ENCODE results near the gene CACNA1A.
"Not testable (repeated sequence)": the region's sequence is repeated elsewhere in the genome, so short reads cannot be mapped to it uniquely, and the experiment has no call there.

CACNA1A gene

DNA sequence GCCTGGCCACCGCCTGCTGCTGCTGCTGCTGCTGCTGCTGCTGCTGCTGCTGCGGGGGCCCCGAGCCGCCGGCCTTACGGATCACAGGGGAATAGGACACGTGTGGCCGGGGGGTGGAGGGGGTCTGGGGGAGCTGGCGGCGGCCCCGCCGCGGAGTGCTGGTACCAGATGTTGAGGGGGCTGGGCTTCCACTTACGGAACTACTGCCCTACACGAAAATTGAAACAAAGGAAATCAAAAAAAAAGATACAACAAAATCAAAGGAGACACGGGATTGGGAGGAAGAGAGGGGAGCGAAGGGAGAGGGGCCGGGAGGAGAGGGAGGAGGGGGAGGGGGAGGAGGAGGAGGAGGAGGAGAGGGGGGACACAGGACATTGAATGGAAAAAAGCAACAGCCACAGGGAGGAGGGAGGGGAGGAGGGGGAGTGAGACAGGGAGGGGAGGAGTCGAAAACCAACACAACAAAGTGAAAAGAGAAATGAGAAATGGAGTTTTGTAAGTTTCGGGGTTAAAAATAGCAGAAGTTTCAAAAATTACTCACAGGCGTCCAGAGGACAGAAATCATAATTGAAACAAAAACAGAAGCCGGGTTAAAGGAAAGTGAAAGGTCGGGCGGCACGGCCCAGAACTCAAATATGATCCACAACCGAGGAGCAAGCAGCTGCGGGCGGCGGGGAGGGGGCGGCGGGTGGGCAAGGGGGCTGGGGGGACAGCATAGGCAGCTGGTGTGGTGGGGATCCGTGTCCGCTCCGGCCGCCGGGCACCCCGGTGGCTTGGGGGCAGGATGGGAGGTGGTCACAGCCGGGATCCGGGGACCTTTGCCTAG is 298.2 kb downstream of the CACNA1A start:
- peak overlapping the region; percentile 96 for H3K27ac Mint-ChIP-seq
- peaks cover 8% of the 10 kb centered on the region for H3K4me1 Mint-ChIP-seq (ENCODE audit: low read depth)
- H3K4me3 Mint-ChIP-seq: peak overlapping the region; percentile 89
- peaks cover 4% of the 10 kb centered on the region for H3K27me3 Mint-ChIP-seq (ENCODE audit: low read depth)
- no peaks in the 10 kb centered on the region for H3K9me3 Mint-ChIP-seq
- peaks cover 3% of the 10 kb centered on the region for H3K36me3 Mint-ChIP-seq (ENCODE audit: low read depth)

DNA sequence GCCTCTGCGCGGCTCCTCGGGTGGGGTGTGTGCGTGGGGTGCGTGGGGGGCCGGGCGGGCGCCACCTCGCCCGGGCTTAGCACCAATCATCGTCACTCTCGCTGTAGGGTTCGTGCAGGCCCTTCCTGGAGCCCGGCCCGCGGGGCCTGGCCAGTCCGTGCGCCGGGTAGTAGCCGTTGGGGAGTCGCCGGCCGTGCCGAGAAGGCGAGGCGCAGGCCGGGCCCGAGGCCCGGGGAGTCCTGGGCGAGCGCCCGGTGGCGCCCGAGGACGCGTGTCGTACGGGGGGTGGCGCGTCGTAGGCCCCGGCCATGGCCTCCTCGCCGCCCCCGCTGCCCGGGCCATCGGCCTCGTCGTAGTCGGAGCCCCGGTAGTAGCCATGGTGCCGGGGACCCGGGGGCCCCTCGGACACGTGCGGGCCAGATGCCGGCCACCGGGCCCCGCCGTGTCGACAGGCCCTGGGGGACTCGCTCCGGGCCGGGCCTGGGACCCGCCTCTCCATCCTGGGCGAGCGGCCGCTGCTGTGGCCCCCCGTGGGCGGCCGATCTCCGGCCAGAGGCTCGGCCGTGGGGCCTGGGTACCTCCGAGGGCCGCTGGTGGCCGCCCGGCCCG is 298.9 kb downstream of the CACNA1A start:
- Mint-ChIP-seq H3K9me3 (no peaks in the 10 kb centered on the region), H3K4me1 (ENCODE audit: low read depth) (peaks cover 5% of the 10 kb centered on the region), H3K36me3 (ENCODE audit: low read depth) (peaks cover 3% of the 10 kb centered on the region), H3K4me3 (no peak overlapping the region), H3K27ac (no peak overlapping the region), H3K27me3 (ENCODE audit: low read depth) (peaks cover 4% of the 10 kb centered on the region)

- Mint-ChIP-seq H3K36me3 (ENCODE audit: low read depth) (peaks cover 3% of the 10 kb centered on the region), H3K4me3 (no peak overlapping the region), H3K27ac (no peak overlapping the region), H3K27me3 (ENCODE audit: low read depth) (peaks cover 4% of the 10 kb centered on the region), H3K9me3 (no peaks in the 10 kb centered on the region), H3K4me1 (ENCODE audit: low read depth) (peaks cover 5% of the 10 kb centered on the region)
Measured at GRCh38 chr19:13206587-13206986, 299.7 kb downstream of the CACNA1A start.

DNA sequence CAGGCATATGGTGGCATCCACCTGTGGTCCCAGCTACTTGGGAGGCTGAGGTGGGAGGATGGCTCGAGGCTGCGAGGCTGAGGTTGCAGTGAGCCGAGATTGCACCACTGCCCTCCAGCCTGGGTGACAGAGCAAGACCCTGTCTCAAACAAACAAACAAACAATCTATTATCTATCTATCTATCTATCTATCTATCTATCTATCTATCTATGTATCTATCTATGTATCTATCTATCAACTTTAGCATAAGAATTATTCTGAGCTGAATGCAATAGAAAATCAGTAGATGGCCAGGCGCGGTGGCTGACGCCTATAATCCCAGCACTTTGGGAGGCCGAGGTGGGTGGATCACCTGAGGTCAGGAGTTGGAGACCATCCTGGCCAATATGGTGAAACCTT is 304.2 kb downstream of the CACNA1A start:
- H3K36me3 Mint-ChIP-seq (ENCODE audit: low read depth); H3K27ac Mint-ChIP-seq; H3K27me3 Mint-ChIP-seq (ENCODE audit: low read depth); H3K4me3 Mint-ChIP-seq; H3K4me1 Mint-ChIP-seq (ENCODE audit: low read depth); H3K9me3 Mint-ChIP-seq: not testable (repeated sequence)

DNA sequence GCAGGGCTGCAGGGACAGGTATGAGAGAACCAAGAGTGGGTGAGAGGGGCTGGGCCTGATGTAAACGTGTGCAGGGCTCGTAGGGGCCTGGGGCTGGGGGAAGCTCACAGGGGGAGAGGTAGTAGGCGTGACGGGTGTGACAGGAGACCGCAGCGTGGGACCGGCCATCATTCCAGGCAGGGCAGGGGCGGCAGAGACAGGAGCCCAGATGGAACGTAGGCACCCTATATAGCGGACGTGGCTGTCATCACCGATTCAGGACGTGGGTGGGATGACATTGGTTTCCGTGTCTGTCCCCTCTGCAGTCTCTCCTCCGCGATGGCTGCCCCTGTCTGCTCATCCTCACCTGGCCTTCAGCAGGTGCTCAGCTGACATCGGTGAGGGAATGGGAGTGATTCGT is 307.6 kb downstream of the CACNA1A start:
- H3K27ac Mint-ChIP-seq: no peak overlapping the region
- H3K4me1 Mint-ChIP-seq (ENCODE audit: low read depth): peaks cover 10% of the 10 kb centered on the region
- no peak overlapping the region for H3K4me3 Mint-ChIP-seq
- H3K36me3 Mint-ChIP-seq (ENCODE audit: low read depth): no peaks in the 10 kb centered on the region
- H3K9me3 Mint-ChIP-seq: no peaks in the 10 kb centered on the region
- H3K27me3 Mint-ChIP-seq (ENCODE audit: low read depth): no peaks in the 10 kb centered on the region

DNA sequence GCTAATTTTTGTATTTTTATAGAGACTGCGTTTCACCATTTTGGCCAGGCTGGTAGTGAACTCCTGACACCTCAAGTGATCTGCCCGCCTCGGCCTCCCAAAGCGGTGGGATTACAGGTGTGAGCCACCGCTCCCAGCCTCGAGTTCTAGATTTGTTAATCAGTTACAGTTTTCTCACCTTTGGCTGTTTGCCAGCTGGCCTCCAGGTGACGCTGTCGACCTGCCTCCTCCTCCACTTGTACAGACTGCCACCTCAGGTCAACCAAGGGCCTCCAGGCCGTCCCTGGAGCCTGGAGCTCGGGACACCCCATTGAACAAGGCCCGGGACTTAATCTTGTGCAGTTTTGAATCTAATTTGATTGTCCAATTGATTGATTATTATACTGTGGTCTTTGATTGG is 310.6 kb downstream of the CACNA1A start:
- Mint-ChIP-seq H3K4me3 (no peak overlapping the region), H3K9me3 (no peaks in the 10 kb centered on the region), H3K36me3 (ENCODE audit: low read depth) (no peaks in the 10 kb centered on the region), H3K27ac (no peak overlapping the region), H3K27me3 (ENCODE audit: low read depth) (no peaks in the 10 kb centered on the region), H3K4me1 (ENCODE audit: low read depth) (peaks cover 16% of the 10 kb centered on the region)

GRCh38 chr19:13190781-13191540 is 315.3 kb downstream of the CACNA1A start:
- Mint-ChIP-seq H3K4me1 (ENCODE audit: low read depth) (peaks cover 29% of the 10 kb centered on the region), H3K27me3 (ENCODE audit: low read depth) (no peaks in the 10 kb centered on the region), H3K4me3 (no peak overlapping the region), H3K27ac (no peak overlapping the region), H3K9me3 (no peaks in the 10 kb centered on the region), H3K36me3 (ENCODE audit: low read depth) (no peaks in the 10 kb centered on the region)

DNA sequence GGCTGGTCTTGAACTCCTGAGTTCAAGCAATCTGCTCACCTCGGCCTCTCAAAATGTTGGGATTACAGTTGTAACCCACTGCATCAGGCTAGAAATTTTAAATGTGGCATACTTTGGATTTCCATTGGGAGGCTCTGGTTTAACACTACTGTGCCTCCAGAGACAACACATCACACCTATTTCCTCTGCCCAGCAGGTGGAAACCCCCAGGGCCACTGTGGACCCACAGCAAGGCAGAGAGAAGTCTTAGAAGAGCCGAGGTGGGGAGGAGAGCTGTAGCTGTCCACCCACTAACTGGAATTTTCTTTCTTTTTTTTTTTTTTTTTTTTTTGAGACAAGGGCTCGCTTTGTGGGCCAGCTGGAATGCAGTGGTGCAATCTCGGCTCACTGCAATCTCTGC is 316.7 kb downstream of the CACNA1A start:
- Mint-ChIP-seq H3K27me3 (ENCODE audit: low read depth) (no peaks in the 10 kb centered on the region), H3K36me3 (ENCODE audit: low read depth) (no peaks in the 10 kb centered on the region), H3K4me3 (no peak overlapping the region), H3K9me3 (no peaks in the 10 kb centered on the region), H3K27ac (peak overlapping the region; percentile 36), H3K4me1 (ENCODE audit: low read depth) (peaks cover 23% of the 10 kb centered on the region)

DNA sequence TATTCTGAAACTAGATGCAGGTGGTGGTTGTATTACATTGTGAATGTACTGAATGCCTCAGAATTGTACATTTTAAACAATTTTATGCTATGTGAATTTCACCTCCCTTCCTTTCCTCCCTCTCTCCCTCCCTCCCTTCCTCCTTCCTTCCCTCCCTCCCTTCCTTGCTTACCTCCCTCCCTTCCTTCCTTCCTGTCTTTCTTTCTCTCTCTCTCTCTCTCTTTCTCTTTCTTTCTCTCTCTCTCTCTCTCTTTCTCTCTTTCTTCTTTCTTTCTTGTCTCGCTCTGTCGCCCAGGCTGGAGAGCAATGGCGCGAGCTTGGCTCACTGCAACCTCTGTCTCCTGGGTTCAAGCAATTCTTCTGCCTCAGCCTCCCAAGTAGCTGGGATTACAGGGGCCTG is 318.9 kb downstream of the CACNA1A start:
- Mint-ChIP-seq H3K4me1 (ENCODE audit: low read depth) (peaks cover 22% of the 10 kb centered on the region), H3K27ac (peak overlapping the region; percentile 58), H3K36me3 (ENCODE audit: low read depth) (no peaks in the 10 kb centered on the region), H3K4me3 (no peak overlapping the region), H3K27me3 (ENCODE audit: low read depth) (no peaks in the 10 kb centered on the region), H3K9me3 (no peaks in the 10 kb centered on the region)

- not testable (repeated sequence) for H3K27ac Mint-ChIP-seq; H3K36me3 Mint-ChIP-seq (ENCODE audit: low read depth); H3K4me3 Mint-ChIP-seq; H3K9me3 Mint-ChIP-seq; H3K27me3 Mint-ChIP-seq (ENCODE audit: low read depth)
- H3K4me1 Mint-ChIP-seq (ENCODE audit: low read depth): peaks cover 28% of the 10 kb centered on the region
Measured at GRCh38 chr19:13186688-13187087, 319.6 kb downstream of the CACNA1A start.

- Mint-ChIP-seq H3K27ac (peak overlapping the region; percentile 15), H3K4me1 (ENCODE audit: low read depth) (peaks cover 24% of the 10 kb centered on the region)
- not testable (repeated sequence) for H3K4me3 Mint-ChIP-seq; H3K9me3 Mint-ChIP-seq; H3K27me3 Mint-ChIP-seq (ENCODE audit: low read depth); H3K36me3 Mint-ChIP-seq (ENCODE audit: low read depth)
Measured at GRCh38 chr19:13185763-13186657, 320.3 kb downstream of the CACNA1A start.

DNA sequence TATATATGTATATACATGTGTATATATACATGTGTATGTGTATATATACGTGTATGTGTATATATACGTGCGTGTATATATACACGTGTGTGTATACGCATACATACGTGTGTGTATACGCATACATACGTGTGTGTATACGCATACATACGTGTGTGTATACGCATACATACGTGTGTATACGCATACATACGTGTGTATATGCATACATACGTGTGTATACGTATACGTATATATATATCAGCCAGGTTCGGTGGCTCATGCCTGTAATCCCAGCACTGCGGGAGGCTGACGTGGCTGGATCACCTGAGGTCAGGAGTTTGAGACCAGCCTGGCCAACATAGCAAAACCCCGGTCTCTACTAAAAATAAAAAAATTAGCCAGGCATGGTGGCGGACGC is 321.4 kb downstream of the CACNA1A start:
- H3K27me3 Mint-ChIP-seq (ENCODE audit: low read depth); H3K27ac Mint-ChIP-seq; H3K36me3 Mint-ChIP-seq (ENCODE audit: low read depth); H3K4me3 Mint-ChIP-seq; H3K9me3 Mint-ChIP-seq: not testable (repeated sequence)
- H3K4me1 Mint-ChIP-seq (ENCODE audit: low read depth): peaks cover 31% of the 10 kb centered on the region

GRCh38 chr19:13181747-13182388 is 324.4 kb downstream of the CACNA1A start:
- H3K4me1 Mint-ChIP-seq (ENCODE audit: low read depth): peaks cover 20% of the 10 kb centered on the region
- peak overlapping the region; percentile 73 for H3K27ac Mint-ChIP-seq

DNA sequence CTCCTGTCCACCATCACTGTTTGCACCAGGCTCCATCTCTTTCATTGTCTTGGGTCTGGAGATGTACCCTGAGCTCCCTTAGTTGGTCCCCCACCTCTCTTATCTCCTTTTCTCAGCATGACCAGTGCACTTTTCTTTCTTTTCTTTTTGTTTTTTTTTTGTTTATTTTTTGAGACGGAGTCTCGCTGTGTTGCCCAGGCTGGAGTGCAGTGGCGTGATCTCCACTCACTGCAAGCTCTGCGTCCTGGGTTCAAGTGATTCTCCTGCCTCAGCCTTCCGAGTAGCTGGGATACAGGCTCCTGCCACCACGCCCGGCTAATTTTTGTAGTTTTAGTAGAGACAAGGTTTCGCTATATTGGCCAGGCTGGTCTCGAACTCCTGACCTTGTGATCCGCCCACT is 328.0 kb downstream of the CACNA1A start:
- not testable (repeated sequence) for H3K27ac Mint-ChIP-seq; H3K36me3 Mint-ChIP-seq (ENCODE audit: low read depth); H3K9me3 Mint-ChIP-seq; H3K27me3 Mint-ChIP-seq (ENCODE audit: low read depth); H3K4me3 Mint-ChIP-seq
- H3K4me1 Mint-ChIP-seq (ENCODE audit: low read depth): peaks cover 15% of the 10 kb centered on the region

More at GRCh38 chr19:13181747-13182388, 324.4 kb downstream of the CACNA1A start:
- H3K27me3 Mint-ChIP-seq (ENCODE audit: low read depth): no peaks in the 10 kb centered on the region
- no peaks in the 10 kb centered on the region for H3K36me3 Mint-ChIP-seq (ENCODE audit: low read depth)
- H3K9me3 Mint-ChIP-seq: no peaks in the 10 kb centered on the region
- H3K4me3 Mint-ChIP-seq: no peak overlapping the region
